Activated T-helper 9 cell treated with anti-CD3 and anti-CD28 coated beads, Interleukin-2, amount 50 U/mL, for 16 hours (primary cell): ENCODE results near the gene TRIM46.
"Not testable (repeated sequence)": the region's sequence is repeated elsewhere in the genome, so short reads cannot be mapped to it uniquely, and the experiment has no call there.

ENCODE experiments used
- DNase-seq: peaks from one replicate; pipeline ENCODE4 v3.0.0-alpha.2; 2020; ENCODE audit warnings: low read depth

The TRIM46 gene

GRCh38 chr1:155187456-155187891, 13.8 kb downstream of the TRIM46 start:
- no peak for DNase-seq

- no peak for DNase-seq
These were observed 14.6 kb downstream of the TRIM46 start for GRCh38 chr1:155188268-155188667.

- not testable (repeated sequence) for DNase-seq
These were observed 16.3 kb downstream of the TRIM46 start for GRCh38 chr1:155189926-155190325.

GRCh38 chr1:155191904-155192303, 18.3 kb downstream of the TRIM46 start:
- DNase-seq, result no peak

- no peak for DNase-seq
These were observed 19.0 kb downstream of the TRIM46 start for GRCh38 chr1:155192346-155193274.

GRCh38 chr1:155193275-155193990, 19.8 kb downstream of the TRIM46 start:
- peak; percentile 67 for DNase-seq

GRCh38 chr1:155193991-155194240, 20.3 kb downstream of the TRIM46 start:
- not testable (repeated sequence) for DNase-seq

GRCh38 chr1:155195201-155196102, 21.8 kb downstream of the TRIM46 start:
- no peak for DNase-seq

GRCh38 chr1:155196103-155196892, 22.6 kb downstream of the TRIM46 start:
- no peak for DNase-seq

GRCh38 chr1:155196893-155197638, 23.4 kb downstream of the TRIM46 start:
- DNase-seq, result no peak

GRCh38 chr1:155197901-155198546, 24.4 kb downstream of the TRIM46 start:
- no peak for DNase-seq

GRCh38 chr1:155198547-155198906, 24.9 kb downstream of the TRIM46 start:
- DNase-seq, result no peak

GRCh38 chr1:155199792-155200191, 26.1 kb downstream of the TRIM46 start:
- DNase-seq, result no peak

- no peak for DNase-seq
These were observed 27.3 kb downstream of the TRIM46 start for GRCh38 chr1:155200920-155201319.

- DNase-seq, result no peak
These were observed 28.5 kb downstream of the TRIM46 start for GRCh38 chr1:155202198-155202597.

- no peak for DNase-seq
These were observed 29.3 kb downstream of the TRIM46 start for GRCh38 chr1:155202731-155203515.

- no peak for DNase-seq
These were observed 31.4 kb downstream of the TRIM46 start for GRCh38 chr1:155205035-155205434.

- no peak for DNase-seq
These were observed 32.4 kb downstream of the TRIM46 start for GRCh38 chr1:155205969-155206593.
